ENCODE data around the gene APOBEC3H.

Gene APOBEC3H

GRCh38 chr22:39149915-39150847 is 53.1 kb downstream of the APOBEC3H start:
- H3K36me3 ChIP-seq (ENCODE audit: control insufficient read depth, insufficient read depth, low read length): peaks cover 4% of the 10 kb centered on the region
- no peak for TF ChIP-seq CTCF (IDR thresholded peaks at IDR 0.05; ENCODE audit: insufficient read depth, low read length, poor library complexity, severe bottlenecking)
- H3K4me3 ChIP-seq (replicated peaks; ENCODE audit: low read depth, low read length): peak overlapping the region; percentile 43; the same call in 1 of the 2 replicates
- H3K27me3 ChIP-seq (replicated peaks; ENCODE audit: control insufficient read depth, insufficient read depth, low read length): no peaks in the 10 kb centered on the region
- DNase-seq (ENCODE audit: extremely low read depth, insufficient read length): no peak

GRCh38 chr22:39150848-39151215 is 53.8 kb downstream of the APOBEC3H start:
- Histone ChIP-seq H3K27me3 (replicated peaks; ENCODE audit: control insufficient read depth, insufficient read depth, low read length) (no peaks in the 10 kb centered on the region), H3K36me3 (ENCODE audit: control insufficient read depth, insufficient read depth, low read length) (peaks cover 4% of the 10 kb centered on the region), H3K4me3 (replicated peaks; ENCODE audit: low read depth, low read length) (no peak overlapping the region; the same call in none of the 2 replicates)
- DNase-seq (ENCODE audit: extremely low read depth, insufficient read length): no peak
- no peak for TF ChIP-seq CTCF (IDR thresholded peaks at IDR 0.05; ENCODE audit: insufficient read depth, low read length, poor library complexity, severe bottlenecking)

GRCh38 chr22:39151329-39151975 is 54.4 kb downstream of the APOBEC3H start:
- peaks cover 4% of the 10 kb centered on the region for H3K36me3 ChIP-seq (ENCODE audit: control insufficient read depth, insufficient read depth, low read length)
- no peak for DNase-seq (ENCODE audit: extremely low read depth, insufficient read length)
- H3K4me3 ChIP-seq (replicated peaks; ENCODE audit: low read depth, low read length): peak overlapping the region; percentile 92
- no peaks in the 10 kb centered on the region for H3K27me3 ChIP-seq (replicated peaks; ENCODE audit: control insufficient read depth, insufficient read depth, low read length)
- TF ChIP-seq CTCF (IDR thresholded peaks at IDR 0.05; ENCODE audit: insufficient read depth, low read length, poor library complexity, severe bottlenecking): no peak

- DNase-seq (ENCODE audit: extremely low read depth, insufficient read length): peak; percentile 37
- H3K4me3 ChIP-seq (replicated peaks; ENCODE audit: low read depth, low read length): peak overlapping the region; percentile 92
- peaks cover 4% of the 10 kb centered on the region for H3K36me3 ChIP-seq (ENCODE audit: control insufficient read depth, insufficient read depth, low read length)
- no peak for TF ChIP-seq CTCF (IDR thresholded peaks at IDR 0.05; ENCODE audit: insufficient read depth, low read length, poor library complexity, severe bottlenecking)
- H3K27me3 ChIP-seq (replicated peaks; ENCODE audit: control insufficient read depth, insufficient read depth, low read length): no peaks in the 10 kb centered on the region
These were observed 55.0 kb downstream of the APOBEC3H start for GRCh38 chr22:39152024-39152510.

GRCh38 chr22:39152511-39153219 is 55.6 kb downstream of the APOBEC3H start, which contains the start of gene CBX7:
CBX7 (minus strand) TSS chr22:39152680; CDS start chr22:39152444, 236 bp downstream.
- H3K27me3 ChIP-seq (replicated peaks; ENCODE audit: control insufficient read depth, insufficient read depth, low read length): no peaks in the 10 kb centered on the region
- no peak for TF ChIP-seq CTCF (IDR thresholded peaks at IDR 0.05; ENCODE audit: insufficient read depth, low read length, poor library complexity, severe bottlenecking)
- DNase-seq (ENCODE audit: extremely low read depth, insufficient read length): peak; percentile 96
- H3K4me3 ChIP-seq (replicated peaks; ENCODE audit: low read depth, low read length): peak within 1 kb of the TSS; percentile 92
- peaks cover 4% of the 10 kb centered on the region for H3K36me3 ChIP-seq (ENCODE audit: control insufficient read depth, insufficient read depth, low read length)
